ENCODE results near the gene NPAS3.

The NPAS3 gene

GRCh38 chr14:32991691-32992090, 53.0 kb downstream of the NPAS3 start:
- TF ChIP-seq REST (IDR thresholded peaks at IDR 0.05; ENCODE audit: insufficient read depth in 1 of 2, low read depth in 2 of 2, low read length in 2 of 2) (no peak), FOXP2 (optimal IDR thresholded peaks at IDR 0.05; ENCODE audit: borderline replicate concordance, extremely low read depth, extremely low read length, insufficient read depth) (no peak), SIN3A (IDR thresholded peaks at IDR 0.05; ENCODE audit: borderline replicate concordance, insufficient read depth, low read length) (no peak), POLR2AphosphoS5 (IDR thresholded peaks at IDR 0.05; ENCODE audit: low read depth, low read length) (no peak), TAF1 (IDR thresholded peaks at IDR 0.05; ENCODE audit: borderline replicate concordance, insufficient read depth, low read length) (no peak)

DNA sequence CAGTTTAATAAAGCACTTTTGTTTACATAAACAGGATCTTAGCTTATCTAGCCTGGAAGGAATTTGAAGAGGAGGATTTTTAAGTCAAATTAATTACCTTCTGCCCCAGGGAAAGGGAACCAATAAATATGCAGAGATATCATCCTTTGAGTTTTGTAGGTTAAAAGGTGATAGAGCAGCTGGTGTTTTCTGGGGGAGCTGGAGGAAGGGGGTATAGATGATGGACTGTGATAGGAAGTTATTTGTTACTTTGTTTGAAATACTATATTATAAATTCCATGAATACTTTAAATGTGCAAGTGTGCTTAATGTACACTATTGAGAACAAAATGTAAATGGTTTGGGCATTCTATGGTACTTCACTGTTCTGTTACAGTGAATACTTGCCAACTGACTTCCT, 55.2 kb downstream of the NPAS3 start:
- no peak for TF ChIP-seq SIN3A (IDR thresholded peaks at IDR 0.05; ENCODE audit: borderline replicate concordance, insufficient read depth, low read length)
- TF ChIP-seq FOXP2 (optimal IDR thresholded peaks at IDR 0.05; ENCODE audit: borderline replicate concordance, extremely low read depth, extremely low read length, insufficient read depth): no peak
- TF ChIP-seq POLR2AphosphoS5 (IDR thresholded peaks at IDR 0.05; ENCODE audit: low read depth, low read length): no peak
- TF ChIP-seq REST (IDR thresholded peaks at IDR 0.05; ENCODE audit: insufficient read depth in 1 of 2, low read depth in 2 of 2, low read length in 2 of 2): no peak
- TF ChIP-seq TAF1 (IDR thresholded peaks at IDR 0.05; ENCODE audit: borderline replicate concordance, insufficient read depth, low read length): no peak

GRCh38 chr14:32996343-32996742, 57.7 kb downstream of the NPAS3 start:
- TF ChIP-seq TAF1 (IDR thresholded peaks at IDR 0.05; ENCODE audit: borderline replicate concordance, insufficient read depth, low read length) (no peak), POLR2AphosphoS5 (IDR thresholded peaks at IDR 0.05; ENCODE audit: low read depth, low read length) (no peak), FOXP2 (optimal IDR thresholded peaks at IDR 0.05; ENCODE audit: borderline replicate concordance, extremely low read depth, extremely low read length, insufficient read depth) (no peak), REST (IDR thresholded peaks at IDR 0.05; ENCODE audit: insufficient read depth in 1 of 2, low read depth in 2 of 2, low read length in 2 of 2) (no peak), SIN3A (IDR thresholded peaks at IDR 0.05; ENCODE audit: borderline replicate concordance, insufficient read depth, low read length) (no peak)

GRCh38 chr14:32998433-32998832, 59.8 kb downstream of the NPAS3 start:
- TF ChIP-seq POLR2AphosphoS5 (IDR thresholded peaks at IDR 0.05; ENCODE audit: low read depth, low read length): no peak
- no peak for TF ChIP-seq SIN3A (IDR thresholded peaks at IDR 0.05; ENCODE audit: borderline replicate concordance, insufficient read depth, low read length)
- TF ChIP-seq TAF1 (IDR thresholded peaks at IDR 0.05; ENCODE audit: borderline replicate concordance, insufficient read depth, low read length): no peak
- TF ChIP-seq FOXP2 (optimal IDR thresholded peaks at IDR 0.05; ENCODE audit: borderline replicate concordance, extremely low read depth, extremely low read length, insufficient read depth): no peak
- TF ChIP-seq REST (IDR thresholded peaks at IDR 0.05; ENCODE audit: insufficient read depth in 1 of 2, low read depth in 2 of 2, low read length in 2 of 2): no peak

DNA sequence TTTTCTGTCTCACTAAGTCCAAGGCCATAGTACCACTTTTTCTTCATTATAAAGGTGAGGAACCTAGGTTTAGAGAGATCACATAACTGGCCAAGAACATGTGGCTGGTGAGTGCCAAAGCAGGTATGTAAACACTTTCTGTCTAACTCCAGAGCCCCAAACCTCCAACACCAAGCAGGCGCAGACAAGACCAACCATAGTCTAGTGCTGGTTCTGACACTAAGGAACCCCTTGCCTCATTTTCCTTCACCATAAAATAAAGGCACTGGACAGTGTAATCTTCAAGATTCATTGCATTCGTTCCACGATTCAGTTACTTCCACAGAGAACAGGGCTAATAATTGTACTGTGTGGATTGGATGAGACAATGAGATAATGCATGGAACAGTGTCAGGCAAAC, 71.0 kb downstream of the NPAS3 start:
- no peak for TF ChIP-seq POLR2AphosphoS5 (IDR thresholded peaks at IDR 0.05; ENCODE audit: low read depth, low read length)
- no peak for TF ChIP-seq REST (IDR thresholded peaks at IDR 0.05; ENCODE audit: insufficient read depth in 1 of 2, low read depth in 2 of 2, low read length in 2 of 2)
- no peak for TF ChIP-seq TAF1 (IDR thresholded peaks at IDR 0.05; ENCODE audit: borderline replicate concordance, insufficient read depth, low read length)
- TF ChIP-seq SIN3A (IDR thresholded peaks at IDR 0.05; ENCODE audit: borderline replicate concordance, insufficient read depth, low read length): no peak
- no peak for TF ChIP-seq FOXP2 (optimal IDR thresholded peaks at IDR 0.05; ENCODE audit: borderline replicate concordance, extremely low read depth, extremely low read length, insufficient read depth)

Measured in PFSK-1 (cell line).